Spleen (tissue), 11 donors: ENCODE measurements around the gene GRK5. TPM values are rescaled to one million over a fixed set of nuclear protein-coding genes. Genes with fewer than 3 reads are reported as not detected.

Experiments
- DNase-seq: peaks from one replicate; pipeline ENCODE4 v3.0.0-alpha.2; 2020
- H3K27ac ChIP-seq, 8 donors: fragments of 200-600 bp; sonication (generic) in 7 of 8; 1 replicate in 4 of 8; 2 replicates in 4 of 8; pipeline versions ENCODE4 v1.5.0 to v1.8.0; 2016 to 2021; ENCODE audit warnings: inconsistent platforms in 4 of 8, mild to moderate bottlenecking in 4 of 8, moderate library complexity in 1 of 8
- H3K27me3 ChIP-seq, 7 donors: fragments of 200-600 bp; sonication (generic) in 6 of 7; replicated peaks in 1 of 7; 1 replicate in 4 of 7; 2 replicates in 3 of 7; pipeline versions ENCODE4 v1.5.0 to v1.8.0; 2016 to 2021; ENCODE audit warnings: inconsistent platforms in 3 of 7, mild to moderate bottlenecking in 1 of 7
- H3K36me3 ChIP-seq, 6 donors: fragments of 200-600 bp; sonication (generic) in 5 of 6; 1 replicate in 4 of 6; 2 replicates in 2 of 6; pipeline versions ENCODE4 v1.5.0 to v1.8.0; 2016 to 2021; ENCODE audit warnings: inconsistent platforms in 2 of 6
- H3K4me1 ChIP-seq, 6 donors: fragments of 200-600 bp; sonication (generic) in 5 of 6; 1 replicate in 3 of 6; 2 replicates in 3 of 6; pipeline versions ENCODE4 v1.5.0 to v1.8.0; 2016 to 2021; ENCODE audit warnings: inconsistent platforms in 3 of 6
- H3K4me3 ChIP-seq, 8 donors: fragments of 200-600 bp; sonication (generic) in 7 of 8; 1 replicate in 4 of 8; 2 replicates in 4 of 8; pipeline versions ENCODE4 v1.5.0 to v1.8.0; 2016 to 2021; ENCODE audit warnings: inconsistent platforms in 4 of 8, mild to moderate bottlenecking in 4 of 8, moderate library complexity in 2 of 8
- H3K9me3 ChIP-seq, 8 donors: fragments of 200-600 bp; sonication (generic) in 7 of 8; 1 replicate in 4 of 8; 2 replicates in 4 of 8; pipeline versions ENCODE4 v1.5.0 to v1.8.0; 2016 to 2021; ENCODE audit warnings: inconsistent platforms in 4 of 8
- CTCF ChIP-seq, 11 experiments: fragments of 200-600 bp in 7 of 11; fragments of 450-650 bp in 4 of 11; sonication (generic) in 4 of 11; IDR thresholded peaks in 8 of 11; conservative IDR thresholded peaks in 3 of 11; 1 replicate in 7 of 11; 2 replicates in 4 of 11; pipeline versions ENCODE4 v1.4.0 to v1.8.0; 2016 to 2021; ENCODE audit warnings: antibody characterized with exemption in 11 of 11, inconsistent platforms in 4 of 11, mild to moderate bottlenecking in 1 of 11
- POLR2A ChIP-seq, 3 donors: fragments of 450-650 bp; IDR thresholded peaks; one replicate each; pipeline ENCODE4 v1.5.1; 2017; ENCODE audit warnings: antibody characterized with exemption in 3 of 3, mild to moderate bottlenecking in 1 of 3
- POLR2AphosphoS5 ChIP-seq, 3 donors: sonication (generic); formaldehyde crosslinking; IDR thresholded peaks; one replicate each; pipeline ENCODE4 v1.5.1; 2017; ENCODE audit warnings: antibody characterized with exemption in 3 of 3
- WGBS, 5 donors: extraction: QIAGEN DNeasy Blood & Tissue Kit in 3 of 5; methylation state at CpG; one replicate each; pipeline versions ENCODE4 v1.1.5 to v1.1.7; 2013 to 2018; 5-methylcytosine and 5-hydroxymethylcytosine counted together
- intact Hi-C: fragments of 100-400 bp; cut with DNase I; formaldehyde crosslinking; loops from one replicate; pipeline ENCODE4 v1.15.0; 2023; ENCODE audit warnings: low total_unique reads
- polyA plus RNA-seq, 3 donors: library from polyadenylated mRNA; stranded (reverse); fragments of 200-250 nt; gene quantifications; one replicate each; pipeline ENCODE4 v1.2.1, GENCODE V29; 2013
- total RNA-seq, 7 donors: library from RNA; depleted of rRNA in 3 of 7; stranded (reverse); fragments of >200 nt in 3 of 7; fragmentation: NEBNext Ultra II Directional in 4 of 7; extraction: Animal tissue kit (Norgen Biotek cat#: 25700) in 4 of 7; gene quantifications; one replicate each; pipeline versions ENCODE4 v1.1.0 to v1.2.1, GENCODE V29; 2016 to 2021
- donor health status: healthy with polysubstance abuse.
- donor health status: DM: no; HTN: no; CAD: no; lungs with moderate emphysema.
- donor health status: DM: no; HTN: no; CAD: no.
- donor health status: Bipolar disorder and iron deficiency.
- donor health status: healthy.
- donor health status: DM: no; HTN: no; CAD: no.
- donor health status: DM: yes; HTN: yes; CAD: no.

The GRK5 gene
- total and polyA plus RNA-seq, 10 donors: 15.5 to 85.2 (median 52.1) TPM

- intact Hi-C loops: no loop called here
- Histone ChIP-seq H3K27ac (peak overlapping the region in 2 of 8 donors; percentile 11 to 36), H3K4me3 (no peak overlapping the region), H3K4me1 (peaks cover 19 to 84% (median 57%) of the 10 kb centered on the region in 6 donors), H3K9me3 (peaks cover 0 to 4% (median 0%) of the 10 kb centered on the region in 8 donors), H3K36me3 (peaks cover 0 to 14% (median 0%) of the 10 kb centered on the region in 6 donors), H3K27me3 (no peaks in the 10 kb centered on the region)
- TF ChIP-seq POLR2A (IDR thresholded peaks at IDR 0.05) (no peak), CTCF (IDR thresholded peaks at IDR 0.05 in 8 of 11, conservative IDR thresholded peaks at IDR 0.05 in 3 of 11) (no peak), POLR2AphosphoS5 (IDR thresholded peaks at IDR 0.05) (no peak)
- 82 to 91% (median 87%) methylated on average over 11 of the region's 11 CpGs for WGBS, 5 donors
- no peak for DNase-seq
Measured at GRCh38 chr10:119364645-119365600, 157.6 kb downstream of the GRK5 start.

GRCh38 chr10:119365773-119366599 is 158.6 kb downstream of the GRK5 start:
- no peaks in the 10 kb centered on the region for H3K27me3 ChIP-seq
- WGBS, 5 donors: 86 to 91% (median 88%) methylated on average over 12 of the region's 12 CpGs
- H3K9me3 ChIP-seq: no peaks in the 10 kb centered on the region
- no peak overlapping the region for H3K4me3 ChIP-seq
- peak overlapping the region in 2 of 8 donors; percentile 11 to 36 for H3K27ac ChIP-seq
- H3K36me3 ChIP-seq: peaks cover 0 to 14% (median 0%) of the 10 kb centered on the region in 6 donors
- no peak for DNase-seq
- intact Hi-C loops: no loop called here
- H3K4me1 ChIP-seq: peaks cover 27 to 84% (median 64%) of the 10 kb centered on the region in 6 donors
- TF ChIP-seq POLR2AphosphoS5 (IDR thresholded peaks at IDR 0.05) (no peak), CTCF (IDR thresholded peaks at IDR 0.05 in 8 of 11, conservative IDR thresholded peaks at IDR 0.05 in 3 of 11) (no peak), POLR2A (IDR thresholded peaks at IDR 0.05) (no peak)

- intact Hi-C loops: no loop called here
- H3K4me1 ChIP-seq: peaks cover 39 to 86% (median 61%) of the 10 kb centered on the region in 6 donors
- 74 to 84% (median 77%) methylated on average over 19 to 21 of the region's 21 CpGs for WGBS, 5 donors
- H3K4me3 ChIP-seq: no peak overlapping the region
- H3K9me3 ChIP-seq: no peaks in the 10 kb centered on the region
- no peak for DNase-seq
- H3K27ac ChIP-seq: peak overlapping the region in 5 of 8 donors; percentile 3 to 84 (median 82)
- TF ChIP-seq POLR2A (IDR thresholded peaks at IDR 0.05): no peak
- peak in 1 of 3 donors; percentile 66 for TF ChIP-seq POLR2AphosphoS5 (IDR thresholded peaks at IDR 0.05)
- TF ChIP-seq CTCF (IDR thresholded peaks at IDR 0.05 in 8 of 11, conservative IDR thresholded peaks at IDR 0.05 in 3 of 11): no peak
- peaks cover 0 to 14% (median 0%) of the 10 kb centered on the region in 6 donors for H3K36me3 ChIP-seq
- H3K27me3 ChIP-seq: no peaks in the 10 kb centered on the region
Measured at GRCh38 chr10:119367841-119368549, 160.6 kb downstream of the GRK5 start.
